GM19240 (cell line): ENCODE data around the gene GUSB.

Experiments
- DNase-seq: peaks from one replicate; pipeline ENCODE4 v3.0.0; 2011; ENCODE audit warnings: low spot score; ENCODE audit not compliant: insufficient read length

Gene GUSB

GRCh38 chr7:65931685-65932084 is 50.3 kb downstream of the GUSB start:
- DNase-seq: no peak

- DNase-seq: no peak
Observed at GRCh38 chr7:65927489-65928448, 54.2 kb downstream of the GUSB start.

GRCh38 chr7:65926588-65926987 is 55.4 kb downstream of the GUSB start:
- DNase-seq: no peak

DNA sequence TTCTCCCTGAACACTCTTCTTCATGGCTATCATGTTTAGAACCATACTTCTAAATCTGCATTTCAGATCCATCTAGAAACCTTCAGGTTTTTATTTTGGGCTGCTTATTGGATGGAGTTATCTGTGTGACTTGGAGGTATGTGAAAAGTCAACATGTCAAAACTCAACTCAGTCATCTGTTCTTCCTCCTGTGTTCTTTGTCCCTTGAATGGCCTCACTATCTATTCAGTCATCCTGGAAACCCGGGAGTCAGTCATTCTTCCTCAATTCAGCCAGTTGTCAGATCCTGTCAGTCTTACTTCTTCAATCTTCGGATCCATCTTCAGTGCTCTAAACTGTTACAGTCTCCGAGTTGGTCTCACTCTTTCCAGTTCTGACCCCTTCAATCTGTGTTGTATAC is 57.0 kb downstream of the GUSB start:
- DNase-seq: no peak

DNA sequence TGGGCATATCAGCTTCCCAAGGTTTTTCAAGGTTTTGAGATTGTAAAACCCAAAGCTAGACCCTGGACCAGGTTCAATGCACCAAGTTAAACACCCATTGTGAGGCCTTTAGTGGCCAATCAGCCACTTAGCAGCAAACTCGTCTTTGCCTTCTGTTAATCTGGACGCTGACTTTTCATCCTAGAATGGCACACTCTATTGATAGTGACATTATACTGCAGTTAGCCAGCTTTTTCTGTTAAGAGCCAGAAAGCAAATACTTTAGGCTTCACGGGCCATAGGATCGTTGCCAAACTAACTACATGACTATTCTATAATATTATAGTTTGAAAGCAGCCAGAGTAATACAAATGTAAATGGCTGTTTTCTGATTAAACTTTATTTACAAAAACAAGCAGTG is 57.8 kb downstream of the GUSB start:
- no peak for DNase-seq

DNA sequence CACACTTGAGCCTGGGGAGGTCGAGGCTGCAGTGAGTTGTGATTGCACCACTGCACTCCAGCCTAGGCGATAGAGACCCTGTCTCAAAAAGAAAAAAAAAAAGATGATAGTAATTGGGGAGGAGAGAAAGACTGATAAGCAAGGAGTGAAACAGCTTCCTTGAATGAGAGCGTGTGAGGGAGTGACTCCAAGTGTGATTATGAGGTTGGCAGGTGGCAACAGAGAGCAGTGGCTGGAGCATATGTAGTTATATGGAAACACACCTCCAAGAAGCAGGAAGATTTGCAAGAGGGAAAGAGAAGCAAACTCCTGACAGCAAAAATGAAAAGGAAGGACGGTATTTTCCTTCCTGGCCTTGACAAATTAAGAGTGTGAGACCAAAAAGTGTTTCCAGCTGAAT is 58.7 kb downstream of the GUSB start:
- DNase-seq: no peak

- DNase-seq: no peak
Observed at GRCh38 chr7:65915921-65916657, 65.9 kb downstream of the GUSB start.

DNA sequence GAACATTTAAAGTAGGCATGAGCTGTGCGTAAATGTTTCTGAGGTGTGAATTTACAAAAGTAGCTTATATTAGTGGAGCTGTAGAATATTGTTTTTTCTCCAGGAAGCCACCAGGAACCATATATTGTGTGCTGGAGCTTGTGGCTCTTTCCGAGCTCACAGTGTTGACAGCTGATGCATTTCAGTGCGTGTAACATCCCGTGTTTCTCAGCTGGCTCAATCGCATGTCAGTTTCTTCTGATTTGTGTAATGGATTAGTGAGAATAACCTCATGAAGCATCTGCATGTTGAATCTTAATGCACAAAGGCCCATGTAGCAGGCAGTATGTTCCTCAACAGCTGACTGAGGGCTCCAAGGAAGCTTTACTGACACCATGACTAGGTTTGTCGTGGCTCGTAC is 69.8 kb downstream of the GUSB start:
- no peak for DNase-seq
